GM21367 (cell line): ENCODE measurements around the gene TLCD1.
"Not testable (repeated sequence)": the region's sequence is repeated elsewhere in the genome, so short reads cannot be mapped to it uniquely, and the experiment has no call there.

Experiments used
- ATAC-seq: cut with Tn5 transposase; IDR thresholded peaks from one replicate; pipeline ENCODE4 v1.9.1; 2021; ENCODE audit not compliant: unreplicated experiment

Gene TLCD1

DNA sequence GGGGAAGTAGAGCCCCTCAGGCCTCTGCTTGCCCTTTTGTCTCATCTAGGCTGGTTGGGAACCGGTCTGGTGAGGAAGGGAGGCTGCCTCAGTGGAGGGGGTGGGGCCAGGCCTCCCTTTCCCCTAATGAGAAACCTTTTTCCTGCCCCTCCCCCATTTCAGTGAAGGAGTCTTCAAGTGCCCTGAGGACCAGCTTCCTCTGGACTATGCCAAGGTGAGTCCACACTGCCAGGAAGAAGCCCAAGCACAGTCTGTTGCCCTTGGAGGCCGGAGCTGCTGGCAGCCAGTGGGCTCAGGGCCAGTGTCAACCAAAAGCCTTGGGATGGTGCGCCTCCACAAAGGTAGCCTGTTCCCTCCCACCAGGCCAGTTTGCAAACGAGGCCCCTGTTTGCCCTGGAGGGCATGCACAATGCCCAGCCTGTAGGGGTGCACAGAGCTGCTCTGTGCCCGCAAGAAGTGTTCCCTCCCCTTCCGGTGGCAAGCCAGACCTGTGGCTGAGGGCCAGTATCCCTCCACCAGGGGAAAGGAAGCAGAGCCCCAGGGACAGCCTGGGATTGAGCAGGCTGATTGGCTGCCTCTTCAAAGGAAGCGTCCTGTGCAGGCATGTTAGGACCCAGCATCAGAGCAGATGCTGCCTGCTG is 21.1 kb upstream of the TLCD1 start:
- no peak for ATAC-seq

DNA sequence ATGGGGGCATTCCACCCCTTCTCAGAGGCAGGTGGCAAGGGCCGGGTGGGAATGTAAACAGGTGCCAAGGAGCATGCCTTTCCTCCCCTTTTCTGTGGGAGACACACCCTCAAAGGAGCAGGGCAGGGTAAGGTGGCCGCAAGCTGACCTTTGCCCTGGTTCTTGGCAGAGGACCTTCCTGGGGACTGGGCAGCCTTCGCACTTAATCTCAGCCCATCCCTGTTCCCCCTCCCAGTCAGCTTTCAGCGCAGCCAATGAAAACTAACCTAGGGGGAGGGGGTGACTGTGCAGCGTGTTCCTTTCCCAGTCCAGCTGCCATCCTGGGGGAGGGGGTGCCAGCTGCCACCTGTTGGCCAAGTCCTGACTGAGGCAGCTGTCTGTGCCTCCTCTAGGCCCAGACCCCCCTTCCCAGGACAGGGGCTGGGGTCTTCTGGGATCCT is 20.6 kb upstream of the TLCD1 start:
- no peak for ATAC-seq

DNA sequence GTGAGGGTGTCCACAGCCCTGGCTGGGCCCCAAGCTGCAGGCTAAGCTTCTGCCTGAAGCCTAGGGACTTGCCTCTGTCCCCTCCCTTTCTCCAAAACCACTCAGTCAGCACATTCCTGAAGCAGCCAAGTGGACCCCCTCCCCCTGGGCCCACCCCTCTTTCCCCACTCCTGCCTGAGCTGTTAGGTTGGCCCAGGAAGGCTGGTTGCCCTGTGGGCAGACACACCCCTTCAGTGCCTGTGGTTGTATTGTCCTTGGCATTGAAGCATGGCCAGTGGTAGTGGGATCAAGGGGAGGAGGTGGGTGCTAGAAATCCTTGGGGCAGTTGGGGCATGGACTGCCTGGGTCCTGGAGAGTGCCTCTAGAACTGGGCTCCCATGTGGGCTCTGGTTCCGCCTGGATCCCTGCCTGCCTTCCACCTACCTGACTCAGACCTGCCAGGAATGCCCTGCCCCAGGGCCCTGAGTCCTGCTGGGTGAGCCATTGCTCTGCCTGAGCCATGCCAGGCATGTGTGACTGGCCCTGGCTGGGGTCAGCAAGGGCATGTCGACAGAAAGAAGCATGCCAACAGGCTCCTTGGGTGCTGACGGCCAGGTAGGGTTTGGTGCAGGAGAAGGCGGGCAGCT is 19.9 kb upstream of the TLCD1 start:
- ATAC-seq = no peak

DNA sequence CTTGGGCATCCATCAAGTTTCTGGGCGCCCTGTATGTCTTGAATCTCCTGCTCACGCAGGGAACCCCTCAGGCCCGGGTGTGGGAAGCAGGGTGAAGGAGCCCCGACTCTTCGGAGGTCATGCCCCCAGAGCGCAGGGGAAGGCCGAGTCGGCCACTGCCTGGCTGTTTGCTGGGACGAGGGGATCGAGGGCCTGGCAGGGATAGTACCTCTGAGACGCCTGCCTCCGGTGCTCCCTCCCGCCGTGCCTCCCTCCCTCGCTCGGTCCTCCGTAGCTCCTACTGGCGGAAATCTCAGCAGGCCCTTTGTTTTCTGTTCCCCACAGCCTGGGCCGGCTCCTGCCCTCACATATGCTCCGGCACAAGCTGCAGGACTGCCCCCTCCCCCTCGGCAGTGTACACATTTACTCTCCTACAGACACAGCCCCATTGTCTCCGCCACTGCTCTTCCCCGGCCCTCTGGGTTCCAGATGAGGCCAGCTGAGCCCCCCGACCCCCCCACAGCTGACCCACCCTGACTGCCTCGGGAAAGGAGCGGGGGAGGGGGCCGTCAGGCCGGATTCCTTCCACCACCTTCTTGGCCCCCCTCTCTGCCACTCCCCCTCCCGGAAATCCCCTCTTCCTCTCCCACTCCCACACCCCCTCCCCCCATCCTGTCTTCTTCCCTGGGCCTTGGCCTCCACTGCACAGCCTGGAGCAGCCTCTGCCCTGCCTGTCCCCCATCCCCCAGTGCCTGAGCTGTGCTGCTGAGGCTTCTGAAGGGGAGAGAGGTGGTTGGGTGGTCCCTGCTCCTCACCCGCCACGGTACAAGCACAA is 19.1 kb upstream of the TLCD1 start:
- no peak for ATAC-seq

DNA sequence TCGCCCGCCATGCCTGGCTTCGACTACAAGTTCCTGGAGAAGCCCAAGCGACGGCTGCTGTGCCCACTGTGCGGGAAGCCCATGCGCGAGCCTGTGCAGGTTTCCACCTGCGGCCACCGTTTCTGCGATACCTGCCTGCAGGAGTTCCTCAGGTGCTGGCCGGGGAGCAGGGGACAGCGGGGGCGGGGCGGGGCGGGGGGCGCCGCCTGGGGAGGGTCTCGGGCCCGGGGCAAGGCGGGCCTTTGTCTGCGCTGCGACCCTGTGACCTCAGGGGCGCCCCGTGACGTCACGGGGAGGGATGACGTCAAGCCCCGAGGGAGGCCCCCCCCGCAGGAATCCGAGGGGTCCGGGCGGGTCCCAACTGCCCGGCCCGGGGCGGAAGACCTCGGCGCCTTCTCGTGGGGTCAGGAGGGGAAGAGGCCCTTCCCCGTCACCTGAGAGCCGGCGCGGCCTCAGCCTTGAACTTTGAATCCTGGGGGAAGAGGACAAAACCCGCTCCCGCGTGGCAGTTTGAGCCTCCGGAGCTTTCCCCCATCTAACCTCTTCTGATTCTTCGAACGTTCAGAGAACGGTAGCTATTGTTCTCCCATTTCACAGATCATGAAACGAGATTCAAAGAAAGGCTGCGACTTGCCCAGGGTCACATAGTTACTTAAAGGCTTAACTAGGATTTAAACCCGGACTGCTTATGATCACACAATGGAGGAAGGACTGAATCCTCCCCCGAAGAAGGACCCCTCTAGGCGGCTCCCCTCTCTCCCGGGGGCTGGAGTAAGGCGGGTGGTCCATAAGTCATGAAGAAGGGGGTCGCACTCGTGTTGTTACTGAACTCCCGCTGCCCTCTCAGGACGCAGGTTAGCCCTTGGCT is 18.3 kb upstream of the TLCD1 start:
- no peak for ATAC-seq

DNA sequence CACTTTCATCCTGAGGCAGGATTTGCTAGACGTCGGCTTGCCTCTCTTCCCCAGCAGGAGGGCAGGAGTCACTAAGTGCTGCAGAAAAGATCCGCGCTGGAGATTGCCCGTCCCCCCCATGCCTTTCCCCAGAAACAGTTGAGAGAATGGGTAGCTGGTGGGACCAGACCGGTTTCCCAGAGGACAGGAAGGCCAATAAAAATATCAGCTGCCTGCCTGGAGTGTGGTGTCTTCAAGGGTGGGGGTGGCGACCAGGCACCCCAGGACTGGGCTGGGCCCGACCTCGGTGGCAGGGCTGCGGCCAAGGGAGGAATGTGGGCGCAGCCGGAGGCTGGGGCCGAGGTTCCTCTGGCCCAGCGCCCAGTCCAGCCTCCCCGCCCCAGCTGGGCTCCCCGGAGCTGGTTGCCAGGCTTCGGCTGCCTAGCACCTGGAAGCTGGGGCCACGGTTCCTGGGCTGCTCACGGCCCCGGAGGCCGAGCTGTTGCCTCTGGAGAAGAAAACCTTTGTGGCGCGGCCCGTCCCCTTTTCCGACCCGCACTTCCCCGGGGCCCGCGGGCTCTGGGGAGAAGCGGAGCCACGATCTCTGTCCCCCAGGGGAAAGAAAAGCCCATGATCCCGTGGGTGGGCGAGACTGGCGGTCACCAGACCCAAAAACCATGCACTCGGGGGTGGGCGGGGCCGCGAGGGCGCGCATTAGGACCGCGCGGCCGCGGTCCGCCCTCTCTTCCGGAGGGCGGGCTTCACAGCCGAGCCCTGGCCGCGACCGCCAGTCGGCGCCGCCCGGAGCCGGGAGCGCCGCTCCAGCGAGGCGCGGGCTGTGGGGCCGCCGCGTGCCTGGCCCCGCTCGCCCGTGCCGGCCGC is 17.4 kb upstream of the TLCD1 start, which contains the start of gene TRAF4:
TSS of gene TRAF4 (plus strand) at position 769 of the 861 bp plus-strand sequence. CDS start 102 bp downstream, outside the sequence.
- ATAC-seq = peak; percentile 34

DNA sequence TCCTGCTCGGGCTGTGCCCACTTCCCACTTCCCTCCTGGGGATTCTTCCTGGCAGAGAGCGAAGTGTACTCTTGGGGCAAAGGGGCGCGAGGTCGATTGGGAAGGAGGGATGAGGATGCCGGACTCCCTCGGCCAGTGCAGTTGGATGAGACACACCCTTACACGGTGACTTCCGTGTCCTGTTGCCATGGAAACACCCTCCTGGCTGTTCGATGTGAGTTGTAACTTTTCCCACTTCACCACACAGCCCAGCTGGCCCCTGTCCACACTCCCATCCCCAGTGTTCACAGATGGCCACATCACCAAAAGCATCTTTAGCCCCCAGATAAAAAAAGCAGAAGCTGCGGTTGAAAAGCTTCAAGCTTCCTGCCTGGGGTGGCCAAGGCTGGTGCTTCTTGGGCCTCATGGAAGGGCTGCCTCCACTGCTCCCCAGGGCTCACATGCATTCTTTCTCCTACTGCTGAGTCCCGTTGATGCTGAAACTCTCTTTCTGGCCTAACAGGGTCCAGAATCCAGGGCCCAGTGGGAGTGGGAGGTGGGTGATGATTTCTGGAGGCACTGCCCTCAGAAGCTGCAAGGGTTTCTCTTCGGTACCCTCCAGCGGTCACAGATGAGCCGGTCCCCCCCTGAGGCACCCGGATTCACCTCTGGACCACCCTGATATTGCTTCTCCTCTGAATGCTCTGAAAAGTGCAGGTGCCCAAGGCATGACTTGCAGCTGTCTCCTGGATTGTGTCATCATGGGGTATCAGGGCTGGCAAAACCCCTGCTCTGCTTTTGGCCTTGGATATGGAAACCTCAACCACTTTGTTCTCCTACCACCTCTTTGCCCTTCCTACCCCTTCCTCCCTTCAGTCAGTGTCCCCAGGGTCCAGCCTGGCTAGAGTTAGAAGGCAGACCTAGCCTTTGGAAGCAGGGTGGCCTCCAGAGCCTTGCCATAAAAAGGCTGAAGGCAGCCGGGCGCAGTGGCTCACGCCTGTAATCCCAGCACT is 15.6 kb upstream of the TLCD1 start:
- ATAC-seq = no peak

DNA sequence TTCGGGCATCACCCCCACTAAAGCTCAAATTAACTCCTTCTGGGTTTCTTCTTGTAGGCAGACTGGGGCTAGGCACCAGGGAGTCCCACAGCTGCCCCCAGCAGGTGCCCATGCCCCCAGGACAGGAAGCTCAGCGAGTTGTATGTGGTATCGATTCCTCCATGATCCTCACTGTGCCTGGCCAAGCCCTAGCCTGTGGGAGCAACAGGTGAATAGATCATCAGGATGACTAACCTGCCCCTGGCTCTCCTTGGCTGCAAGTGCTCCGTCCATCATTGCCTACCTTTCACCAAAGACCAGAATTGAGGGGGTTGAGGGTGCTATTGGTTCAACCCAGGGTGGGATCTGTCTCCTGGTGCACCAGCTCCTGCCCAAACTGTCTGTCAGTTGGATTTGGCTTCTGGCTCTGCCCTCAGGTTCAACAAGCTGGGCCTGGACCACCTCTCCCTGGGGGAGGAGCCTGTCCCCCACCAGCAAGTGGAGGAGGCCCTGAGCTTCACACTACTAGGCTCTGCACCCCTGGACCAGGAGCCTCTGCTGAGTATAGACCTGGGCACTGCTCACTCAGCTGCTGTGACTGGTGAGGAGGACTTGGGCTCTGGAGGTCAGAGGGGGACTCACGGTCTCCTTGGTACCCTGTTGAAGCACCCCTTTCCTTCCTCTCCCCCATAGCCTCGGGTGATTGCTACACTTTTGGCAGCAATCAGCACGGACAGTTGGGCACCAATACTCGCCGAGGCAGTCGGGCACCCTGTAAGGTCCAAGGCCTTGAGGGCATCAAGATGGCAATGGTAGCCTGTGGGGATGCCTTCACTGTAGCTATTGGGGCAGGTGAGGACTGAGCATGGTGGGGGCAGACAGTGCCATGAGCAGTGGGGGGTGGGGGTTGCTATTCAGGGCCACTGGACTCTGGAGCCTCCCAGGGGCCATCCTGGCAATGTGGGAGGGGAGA is 14.6 kb upstream of the TLCD1 start:
- no peak for ATAC-seq

DNA sequence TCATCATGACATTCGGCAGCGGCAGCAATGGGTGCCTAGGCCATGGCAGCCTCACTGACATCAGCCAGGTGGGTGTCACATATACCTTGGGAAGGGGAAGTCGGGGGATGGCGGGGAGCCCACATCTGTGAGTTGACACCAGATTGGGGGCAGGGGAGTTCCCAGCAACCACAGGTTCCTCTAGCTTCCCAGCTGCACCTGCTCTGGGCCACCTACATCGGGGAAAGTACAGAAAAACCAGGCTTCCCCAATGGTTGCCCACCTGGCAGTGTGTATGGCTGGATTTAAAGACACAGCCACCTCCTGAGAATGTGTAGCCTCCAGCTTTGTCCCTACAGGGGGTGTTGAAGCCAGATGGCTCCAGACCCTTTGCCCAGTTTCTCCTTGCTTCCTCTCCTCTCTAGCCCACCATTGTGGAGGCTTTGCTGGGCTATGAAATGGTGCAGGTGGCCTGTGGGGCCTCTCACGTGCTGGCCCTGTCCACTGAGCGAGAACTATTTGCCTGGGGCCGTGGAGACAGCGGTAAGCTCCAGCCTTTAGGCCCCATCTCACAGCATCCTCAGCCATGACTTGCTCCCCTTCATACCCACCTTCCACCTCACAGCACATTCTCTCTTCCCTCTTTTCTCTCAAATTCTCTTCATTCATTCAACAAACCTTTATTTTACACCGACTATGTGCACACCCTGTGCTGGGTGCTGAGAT is 12.8 kb upstream of the TLCD1 start:
- no peak for ATAC-seq

DNA sequence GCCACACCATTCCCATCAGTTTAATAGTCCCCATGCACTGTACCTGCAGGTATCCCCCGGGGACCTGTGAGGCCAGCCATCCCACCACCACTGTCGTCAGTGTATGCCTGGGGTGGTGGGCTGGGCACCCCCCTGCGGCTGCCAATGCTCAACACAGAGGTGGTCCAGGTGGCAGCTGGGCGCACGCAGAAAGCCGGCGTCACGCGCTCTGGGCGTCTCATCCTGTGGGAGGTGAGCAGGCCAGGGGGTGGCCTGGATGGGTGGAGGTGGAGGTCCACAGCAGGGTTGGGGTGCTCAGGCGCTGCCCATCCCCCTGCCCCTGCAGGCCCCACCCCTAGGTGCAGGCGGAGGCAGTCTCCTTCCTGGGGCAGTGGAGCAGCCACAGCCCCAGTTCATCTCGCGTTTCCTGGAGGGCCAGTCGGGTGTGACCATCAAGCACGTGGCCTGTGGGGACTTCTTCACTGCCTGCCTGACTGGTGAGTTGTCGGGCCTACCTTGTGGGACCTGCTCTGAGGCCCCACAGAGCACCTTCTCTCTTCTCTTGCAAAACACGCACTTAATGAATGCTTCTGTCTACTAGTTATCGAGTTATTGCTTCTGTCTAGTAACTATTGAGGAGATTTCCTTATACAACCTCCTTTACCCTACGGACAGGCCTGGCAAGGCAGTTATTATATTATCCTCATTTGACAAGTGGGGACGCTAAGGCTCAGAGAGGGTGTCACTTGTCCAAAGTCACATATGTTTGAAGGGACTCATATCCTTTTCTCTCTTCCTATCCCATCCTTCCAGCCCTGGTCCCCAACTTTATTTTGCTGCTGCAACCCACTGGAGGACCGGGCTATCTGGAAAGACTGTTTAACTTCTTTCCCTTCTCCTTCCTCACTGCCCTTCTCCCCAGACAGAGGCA is 12.0 kb upstream of the TLCD1 start:
- ATAC-seq = peak; percentile 31

DNA sequence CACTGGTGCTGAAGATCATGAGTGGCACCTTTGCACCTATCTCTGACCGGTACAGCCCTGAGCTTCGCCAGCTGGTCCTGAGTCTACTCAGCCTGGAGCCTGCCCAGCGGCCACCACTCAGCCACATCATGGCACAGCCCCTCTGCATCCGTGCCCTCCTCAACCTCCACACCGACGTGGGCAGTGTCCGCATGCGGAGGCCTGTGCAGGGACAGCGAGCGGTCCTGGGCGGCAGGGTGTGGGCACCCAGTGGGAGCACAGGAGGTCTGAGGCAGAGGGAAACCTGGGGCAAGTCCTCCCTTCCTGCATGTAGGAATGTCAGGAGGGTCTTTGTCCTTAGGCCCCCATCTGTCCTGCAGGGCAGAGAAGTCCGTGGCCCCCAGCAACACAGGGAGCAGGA is 11.3 kb upstream of the TLCD1 start:
- no peak for ATAC-seq

DNA sequence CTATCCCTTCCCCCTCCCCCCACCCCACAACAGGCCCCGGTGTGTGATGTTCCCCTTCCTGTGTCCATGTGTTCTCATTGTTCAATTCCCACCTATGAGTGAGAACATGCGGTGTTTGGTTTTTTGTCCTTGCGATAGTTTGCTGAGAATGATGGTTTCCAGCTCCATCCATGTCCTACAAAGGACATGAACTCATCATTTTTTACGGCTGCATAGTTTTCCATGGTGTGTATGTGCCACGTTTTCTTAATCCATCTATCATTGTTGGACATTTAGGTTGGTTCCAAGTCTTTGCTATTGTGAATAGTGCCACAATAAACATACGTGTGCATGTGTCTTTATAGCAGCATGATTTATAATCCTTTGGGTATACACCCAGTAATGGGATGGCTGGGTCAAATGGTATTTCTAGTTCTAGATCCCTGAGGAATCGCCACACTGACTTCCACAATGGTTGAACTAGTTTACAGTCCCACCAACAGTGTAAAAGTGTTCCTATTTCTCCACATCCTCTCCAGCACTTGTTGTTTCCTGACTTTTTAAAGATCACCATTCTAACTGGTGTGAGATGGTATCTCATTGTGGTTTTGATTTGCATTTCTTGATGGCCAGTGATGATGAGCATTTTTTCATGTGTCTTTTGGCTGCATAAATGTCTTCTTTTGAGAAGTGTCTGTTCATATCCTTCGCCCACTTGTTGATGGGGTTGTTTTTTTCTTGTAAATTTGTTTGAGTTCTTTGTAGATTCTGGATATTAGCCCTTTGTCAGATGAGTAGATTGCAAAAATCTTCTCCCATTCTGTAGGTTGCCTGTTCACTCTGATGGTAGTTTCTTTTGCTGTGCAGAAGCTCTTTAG is 10.1 kb upstream of the TLCD1 start:
- not testable (repeated sequence) for ATAC-seq

DNA sequence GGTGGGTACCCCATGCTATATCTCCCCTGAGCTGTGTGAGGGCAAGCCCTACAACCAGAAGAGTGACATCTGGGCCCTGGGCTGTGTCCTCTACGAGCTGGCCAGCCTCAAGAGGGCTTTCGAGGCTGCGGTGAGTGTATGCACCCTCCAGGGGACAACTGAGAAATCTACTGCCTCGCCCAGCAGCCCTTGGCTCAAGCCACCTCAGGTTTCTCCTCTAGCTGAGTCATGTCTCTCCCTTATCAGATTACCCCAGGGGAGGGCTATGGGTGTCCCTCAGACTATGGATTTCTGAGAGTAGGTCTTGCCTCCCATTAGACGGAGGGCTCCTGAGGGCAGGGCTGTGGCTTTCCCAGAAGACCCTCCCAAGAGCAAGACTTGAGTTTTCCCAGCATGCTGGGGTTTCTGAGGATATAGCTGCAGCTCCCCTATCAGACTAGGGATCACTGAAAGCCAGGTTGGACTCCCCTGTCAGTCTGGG is 9.2 kb upstream of the TLCD1 start:
- no peak for ATAC-seq

DNA sequence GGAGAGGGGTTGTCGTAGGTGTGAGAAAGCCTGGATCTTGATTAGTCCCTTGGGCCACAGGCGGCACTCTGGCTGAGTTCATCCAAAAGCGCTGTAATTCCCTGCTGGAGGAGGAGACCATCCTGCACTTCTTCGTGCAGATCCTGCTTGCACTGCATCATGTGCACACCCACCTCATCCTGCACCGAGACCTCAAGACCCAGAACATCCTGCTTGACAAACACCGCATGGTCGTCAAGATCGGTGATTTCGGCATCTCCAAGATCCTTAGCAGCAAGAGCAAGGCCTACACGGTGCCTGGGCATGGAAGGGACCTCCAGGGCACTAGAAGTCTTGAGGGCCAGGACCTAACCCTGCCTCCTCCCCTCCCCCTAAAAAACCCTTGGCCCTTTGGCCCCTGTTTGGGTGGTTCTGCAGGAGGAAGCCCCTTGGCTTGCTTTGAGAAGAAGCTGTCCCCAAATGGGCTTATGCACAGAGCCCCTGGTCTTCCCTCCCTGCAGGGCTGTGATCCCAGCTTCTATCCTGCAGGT is 8.7 kb upstream of the TLCD1 start:
- ATAC-seq = no peak

DNA sequence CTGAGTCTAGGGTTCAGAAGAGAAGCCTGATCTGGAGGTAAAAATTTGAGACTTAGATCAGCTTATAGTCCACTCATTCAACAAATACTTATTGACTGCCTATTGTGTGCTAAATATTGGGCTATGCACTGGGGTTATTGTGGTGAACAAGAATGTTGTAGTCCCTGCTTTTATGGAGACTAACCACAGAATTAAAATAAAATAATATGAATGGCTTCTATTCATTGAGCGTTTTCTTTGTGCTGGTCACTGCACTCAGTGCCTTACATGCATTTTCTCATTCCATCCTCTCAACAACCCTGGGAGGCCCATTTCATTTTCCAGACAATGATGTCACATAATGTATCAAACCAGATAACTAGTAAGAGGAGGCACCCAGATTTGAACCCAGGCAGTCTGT is 7.3 kb upstream of the TLCD1 start:
- no peak for ATAC-seq
